ENCODE data around the gene COPS7B.

- TF ChIP-seq CTCF (IDR thresholded peaks at IDR 0.05) (no peak), POLR2A (IDR thresholded peaks at IDR 0.05) (no peak)
These were observed 17.4 kb downstream of the COPS7B start for GRCh38 chr2:231803501-231804138.
